ENCODE results near the gene ARG1. TPM values are rescaled to one million over a fixed set of nuclear protein-coding genes. Genes with fewer than 3 reads are reported as not detected.
A peak's percentile ranks its signal among the peaks of the same experiment; 100 is the strongest.

The ARG1 gene
- total RNA-seq, 4 donors from 2014 or later, result 0.50 to 2.9 TPM; not detected in 2

DNA sequence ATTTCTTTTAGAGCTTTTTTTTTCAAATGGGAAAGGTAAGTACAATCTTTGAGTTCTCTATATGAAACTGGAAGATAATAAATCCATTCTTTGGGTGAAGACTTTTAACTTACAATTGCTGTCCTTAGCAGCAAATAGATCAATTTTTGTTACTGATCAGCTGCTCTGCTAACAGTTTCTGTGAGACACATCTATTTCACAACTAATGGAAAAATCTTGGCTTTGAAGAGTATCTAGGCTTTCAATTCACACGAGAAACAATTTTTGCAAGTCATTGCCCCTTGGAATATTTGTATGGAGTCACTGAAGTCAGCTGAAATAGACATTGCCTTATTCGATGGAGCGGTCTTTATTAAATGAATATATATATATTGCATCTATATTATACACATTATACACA lies 20.5 kb upstream of the ARG1 start:
- TF ChIP-seq, protein P1, sequence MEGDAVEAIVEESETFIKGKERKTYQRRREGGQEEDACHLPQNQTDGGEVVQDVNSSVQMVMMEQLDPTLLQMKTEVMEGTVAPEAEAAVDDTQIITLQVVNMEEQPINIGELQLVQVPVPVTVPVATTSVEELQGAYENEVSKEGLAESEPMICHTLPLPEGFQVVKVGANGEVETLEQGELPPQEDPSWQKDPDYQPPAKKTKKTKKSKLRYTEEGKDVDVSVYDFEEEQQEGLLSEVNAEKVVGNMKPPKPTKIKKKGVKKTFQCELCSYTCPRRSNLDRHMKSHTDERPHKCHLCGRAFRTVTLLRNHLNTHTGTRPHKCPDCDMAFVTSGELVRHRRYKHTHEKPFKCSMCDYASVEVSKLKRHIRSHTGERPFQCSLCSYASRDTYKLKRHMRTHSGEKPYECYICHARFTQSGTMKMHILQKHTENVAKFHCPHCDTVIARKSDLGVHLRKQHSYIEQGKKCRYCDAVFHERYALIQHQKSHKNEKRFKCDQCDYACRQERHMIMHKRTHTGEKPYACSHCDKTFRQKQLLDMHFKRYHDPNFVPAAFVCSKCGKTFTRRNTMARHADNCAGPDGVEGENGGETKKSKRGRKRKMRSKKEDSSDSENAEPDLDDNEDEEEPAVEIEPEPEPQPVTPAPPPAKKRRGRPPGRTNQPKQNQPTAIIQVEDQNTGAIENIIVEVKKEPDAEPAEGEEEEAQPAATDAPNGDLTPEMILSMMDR (IDR thresholded peaks at IDR 0.05), result no peak
- TF ChIP-seq POLR2A (IDR thresholded peaks at IDR 0.05), result no peak
- Histone ChIP-seq H3K9me3 (no peaks in the 10 kb centered on the region), H3K27ac (no peak overlapping the region), H3K27me3 (no peaks in the 10 kb centered on the region), H3K4me3 (replicated peaks in 1 of 3) (no peak overlapping the region), H3K4me1 (peaks cover 11 to 14% of the 10 kb centered on the region in 2 donors), H3K36me3 (no peaks in the 10 kb centered on the region)
- DNase-seq, result no peak
- 91 to 93% methylated on average over 3 of the region's 3 CpGs for WGBS, 2 donors
- intact Hi-C loops (cut with DNase I), result no loop called here

DNA sequence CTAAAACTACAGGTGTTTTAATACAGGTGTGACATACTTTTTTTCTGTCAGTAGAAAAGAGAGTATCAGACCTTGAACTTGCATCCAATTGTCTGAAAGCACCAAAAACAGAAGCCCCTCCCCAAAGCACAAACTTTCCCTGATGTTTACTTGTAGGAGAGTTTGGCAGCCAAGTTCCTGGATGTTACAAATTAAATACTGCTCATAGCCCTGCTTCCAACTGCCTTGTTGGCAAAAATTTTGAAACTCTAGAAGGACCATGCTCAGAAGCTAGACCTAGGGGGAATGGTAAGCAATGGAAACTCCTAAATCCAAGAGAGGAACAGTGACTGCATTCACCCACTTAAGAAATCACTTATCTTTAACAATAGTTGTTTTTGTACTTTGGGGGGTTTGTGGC lies 17.0 kb upstream of the ARG1 start:
- Histone ChIP-seq H3K4me3 (replicated peaks in 1 of 3) (no peak overlapping the region), H3K27ac (no peak overlapping the region), H3K27me3 (no peaks in the 10 kb centered on the region), H3K4me1 (no peaks in the 10 kb centered on the region), H3K36me3 (no peaks in the 10 kb centered on the region), H3K9me3 (no peaks in the 10 kb centered on the region)
- intact Hi-C loops (cut with DNase I), result no loop called here
- DNase-seq, result no peak
- TF ChIP-seq, protein P1 (IDR thresholded peaks at IDR 0.05), result no peak
- TF ChIP-seq POLR2A (IDR thresholded peaks at IDR 0.05), result no peak

DNA sequence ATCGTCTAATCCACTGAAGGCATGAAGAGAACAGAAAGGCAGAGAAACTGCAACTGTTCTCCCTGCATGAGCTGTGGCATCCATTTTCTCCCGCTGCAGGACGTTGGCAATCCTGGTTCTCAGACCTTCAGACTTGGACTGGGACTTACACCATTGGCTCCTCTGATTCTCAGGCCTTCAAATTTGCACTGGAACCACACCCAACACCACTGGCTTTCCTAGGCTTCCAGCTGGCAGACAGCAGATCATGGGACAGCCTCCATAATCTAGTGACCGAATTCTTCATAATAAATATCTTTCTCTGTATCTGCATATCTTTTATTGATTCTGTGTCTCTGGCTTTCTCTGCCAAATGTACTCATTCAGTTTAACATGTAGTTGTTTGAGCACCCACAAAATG lies 14.1 kb upstream of the ARG1 start:
- intact Hi-C loops (cut with DNase I), result no loop called here
- H3K9me3 ChIP-seq, result no peaks in the 10 kb centered on the region
- H3K4me1 ChIP-seq, result no peaks in the 10 kb centered on the region
- DNase-seq, result peak; percentile 50 to 66
- no peaks in the 10 kb centered on the region for H3K36me3 ChIP-seq
- H3K27me3 ChIP-seq, result no peaks in the 10 kb centered on the region
- WGBS, 2 donors, result 67 to 77% methylated on average over 4 of the region's 4 CpGs
- no peak for TF ChIP-seq POLR2A (IDR thresholded peaks at IDR 0.05)
- TF ChIP-seq, protein P1 (IDR thresholded peaks at IDR 0.05), result no peak
- H3K4me3 ChIP-seq (replicated peaks in 1 of 3), result no peak overlapping the region
- H3K27ac ChIP-seq, result no peak overlapping the region

DNA sequence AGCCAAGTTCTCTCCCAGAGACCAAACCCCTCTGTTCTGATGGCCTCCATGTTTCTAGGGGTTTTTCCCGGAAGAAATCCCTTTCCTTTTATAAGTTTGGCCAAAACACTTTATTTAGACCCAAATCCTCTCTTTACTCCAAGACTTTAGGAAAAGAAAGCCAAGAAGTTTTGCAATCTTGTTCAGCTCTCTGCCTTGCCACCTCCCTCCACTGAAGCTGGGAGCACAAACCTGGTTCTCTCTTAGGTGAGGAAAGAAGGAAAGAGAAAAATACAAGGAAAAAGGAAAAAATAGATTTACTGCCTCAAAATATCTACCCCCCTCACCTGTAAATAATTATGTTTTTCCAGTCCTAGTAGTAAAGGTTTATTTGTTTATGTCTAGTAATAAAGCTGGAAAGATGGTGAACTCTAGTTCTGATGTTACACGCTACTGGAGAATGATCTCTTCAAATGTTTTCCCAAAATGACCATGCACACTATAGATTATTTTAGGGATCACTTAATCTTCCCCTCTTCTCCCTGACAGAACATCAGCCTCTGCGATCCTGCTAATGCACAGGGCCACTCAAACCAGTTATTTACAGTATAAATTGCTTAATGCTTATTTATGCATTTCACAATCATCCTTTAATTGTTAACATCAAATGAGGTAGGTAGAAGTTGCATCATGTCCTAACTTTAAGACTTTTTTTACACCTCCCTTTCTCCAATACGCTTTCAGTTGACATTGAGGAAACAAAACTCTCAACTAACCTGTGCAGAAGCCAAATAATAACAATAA lies 10.9 kb upstream of the ARG1 start:
- DNase-seq, result no peak
- 91 to 93% methylated on average over 4 of the region's 4 CpGs for WGBS, 2 donors
- H3K4me3 ChIP-seq (replicated peaks in 1 of 3), result no peak overlapping the region
- no peak overlapping the region for H3K27ac ChIP-seq
- no peaks in the 10 kb centered on the region for H3K4me1 ChIP-seq
- no peaks in the 10 kb centered on the region for H3K36me3 ChIP-seq
- H3K27me3 ChIP-seq, result no peaks in the 10 kb centered on the region
- no peaks in the 10 kb centered on the region for H3K9me3 ChIP-seq
- TF ChIP-seq, protein P1 (IDR thresholded peaks at IDR 0.05), result no peak
- no peak for TF ChIP-seq POLR2A (IDR thresholded peaks at IDR 0.05)
- intact Hi-C loops (cut with DNase I), result no loop called here

DNA sequence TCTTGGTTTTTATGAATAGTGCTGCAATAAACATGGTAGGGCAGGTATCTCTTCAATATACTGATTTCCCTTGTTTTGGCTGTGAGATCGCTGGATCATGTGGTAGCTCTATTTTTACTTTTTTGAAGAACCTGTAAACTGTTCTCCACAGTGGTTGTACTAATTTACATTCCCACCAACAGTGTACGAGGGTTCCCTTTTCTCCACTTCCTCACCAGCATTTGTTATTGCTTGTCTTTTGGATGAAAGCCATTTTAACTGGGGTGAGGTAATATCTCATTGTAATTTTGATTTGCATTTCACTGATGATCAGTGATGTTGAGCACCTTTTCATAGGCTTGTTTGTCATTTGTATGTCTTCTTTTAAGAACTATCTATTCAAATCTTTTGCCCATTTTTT lies 8.0 kb upstream of the ARG1 start:
- Histone ChIP-seq H3K4me3 (replicated peaks in 1 of 3) (no peak overlapping the region), H3K36me3 (no peaks in the 10 kb centered on the region), H3K4me1 (no peaks in the 10 kb centered on the region), H3K9me3 (no peaks in the 10 kb centered on the region), H3K27me3 (no peaks in the 10 kb centered on the region), H3K27ac (no peak overlapping the region)
- DNase-seq, result no peak
- no peak for TF ChIP-seq POLR2A (IDR thresholded peaks at IDR 0.05)
- TF ChIP-seq, protein P1 (IDR thresholded peaks at IDR 0.05), result no peak
- intact Hi-C loops (cut with DNase I), result no loop called here
- 76 to 78% methylated on average over 2 of the region's 2 CpGs for WGBS, 2 donors

All from thyroid gland (tissue), 4 donors.